A549 (cell line): ENCODE data around the gene CDC26.

ENCODE experiments used
- CEBPB ChIP-seq, 2 experiments: fragments of >200 bp in 1 of 2; sonication (Bioruptor Twin) in 1 of 2; formaldehyde crosslinking in 1 of 2; IDR thresholded peaks; 2 replicates each; pipeline ENCODE4 v1.6.1; 2012 to 2016
- CHD4 ChIP-seq: fragments of 200-600 bp; sonication (generic); IDR thresholded peaks from 2 replicates; pipeline ENCODE4 v1.6.1; 2016; ENCODE audit warnings: antibody characterized with exemption, mild to moderate bottlenecking, borderline replicate concordance
- CTCF ChIP-seq: fragments of >200 bp; sonication (Bioruptor Twin); formaldehyde crosslinking; IDR thresholded peaks from 3 replicates; pipeline ENCODE4 v1.5.1; 2016
- ELK1 ChIP-seq: fragments of 150-350 bp; IDR thresholded peaks from 2 replicates; pipeline ENCODE4 v1.6.1; 2014; ENCODE audit warnings: low read depth, mild to moderate bottlenecking, low read length
- EP300 ChIP-seq, 2 experiments: fragments of >200 bp; sonication (Bioruptor Twin); formaldehyde crosslinking; IDR thresholded peaks; 2 replicates in 1 of 2; 3 replicates in 1 of 2; pipeline ENCODE4 v1.6.1; 2016 to 2017
- FOSL2 ChIP-seq, 2 experiments: fragments of 450-650 bp in 1 of 2; fragments of >200 bp in 1 of 2; sonication (Bioruptor Twin) in 1 of 2; formaldehyde crosslinking; IDR thresholded peaks; 2 replicates each; pipeline versions ENCODE4 v1.5.0 to v1.6.1; 2016 to 2020; ENCODE audit warnings: mild to moderate bottlenecking in 1 of 2, moderate library complexity in 1 of 2
- HOXB13 ChIP-seq: fragments of 250-450 bp; sonication (Bioruptor Pico); IDR thresholded peaks from 2 replicates; pipeline ENCODE4 v1.5.0; 2020; ENCODE audit warnings: low read depth, mild to moderate bottlenecking, moderate library complexity
- POLR2A ChIP-seq: IDR thresholded peaks from 2 replicates; pipeline ENCODE4 v1.6.1; 2012; ENCODE audit warnings: mild to moderate bottlenecking, low read length
- POLR2AphosphoS2 ChIP-seq: conservative IDR thresholded peaks from 2 replicates; pipeline ENCODE4 v1.6.1; 2012; ENCODE audit warnings: low read length, improper control_type of control experiment, inconsistent platforms
- REST ChIP-seq: fragments of 200-600 bp; sonication (generic); IDR thresholded peaks from 2 replicates; pipeline ENCODE4 v1.6.1; 2016; ENCODE audit warnings: antibody characterized with exemption, mild to moderate bottlenecking, moderate library complexity
- USF2 ChIP-seq: fragments of 450-650 bp; IDR thresholded peaks from 2 replicates; pipeline ENCODE4 v1.6.1; 2014; ENCODE audit warnings: antibody characterized with exemption
- ZC3H11A ChIP-seq: fragments of 450-650 bp; IDR thresholded peaks from 2 replicates; pipeline ENCODE4 v1.6.1; 2014; ENCODE audit warnings: antibody characterized with exemption, mild to moderate bottlenecking

- TF ChIP-seq CTCF (no peak), CEBPB (IDR thresholded peaks at IDR 0.05) (no peak), POLR2A (no peak), CHD4 (no peak), USF2 (no peak), HOXB13 (CRISPR knock-in tag) (no peak), REST (no peak), EP300 (IDR thresholded peaks at IDR 0.05) (no peak), ELK1 (no peak), POLR2AphosphoS2 (no peak), ZC3H11A (no peak), FOSL2 (IDR thresholded peaks at IDR 0.05) (no peak), FOSL2 (CRISPR knock-in tag; IDR thresholded peaks at IDR 0.05) (no peak)
These were observed 43.7 kb downstream of the CDC26 start for GRCh38 chr9:113231701-113232100.
